Stimulated activated CD8-positive, alpha-beta memory T cell treated with anti-CD3 and anti-CD28 coated beads, Interleukin-4, amount 100 ng/mL, for 24 hours (primary cell): ENCODE measurements around the gene PTGES.
"Not testable (repeated sequence)": the region's sequence is repeated elsewhere in the genome, so short reads cannot be mapped to it uniquely, and the experiment has no call there.

Source experiments
- DNase-seq: peaks from one replicate; pipeline ENCODE4 v3.0.0-alpha.2; 2020; ENCODE audit warnings: low read depth

Gene PTGES

GRCh38 chr9:129769669-129770068, 16.8 kb upstream of the PTGES start:
- no peak for DNase-seq

GRCh38 chr9:129768486-129768885, 15.6 kb upstream of the PTGES start:
- no peak for DNase-seq

- DNase-seq: no peak
These were observed 13.0 kb upstream of the PTGES start for GRCh38 chr9:129765764-129766317.

- DNase-seq: no peak
These were observed 10.4 kb upstream of the PTGES start for GRCh38 chr9:129762985-129763926.

GRCh38 chr9:129762370-129762984, 9.6 kb upstream of the PTGES start:
- DNase-seq: not testable (repeated sequence)

GRCh38 chr9:129761901-129762369, 9.1 kb upstream of the PTGES start:
- no peak for DNase-seq

GRCh38 chr9:129761293-129761900, 8.6 kb upstream of the PTGES start:
- DNase-seq: no peak

- DNase-seq: not testable (repeated sequence)
These were observed 7.9 kb upstream of the PTGES start for GRCh38 chr9:129760784-129761183.

GRCh38 chr9:129759804-129760502, 7.1 kb upstream of the PTGES start:
- DNase-seq: no peak

GRCh38 chr9:129759319-129759718, 6.5 kb upstream of the PTGES start:
- no peak for DNase-seq

GRCh38 chr9:129757045-129757444, 4.2 kb upstream of the PTGES start:
- DNase-seq: no peak

GRCh38 chr9:129756191-129756590, 3.3 kb upstream of the PTGES start:
- DNase-seq: no peak

- DNase-seq: no peak
These were observed 2.3 kb upstream of the PTGES start for GRCh38 chr9:129755151-129755550.

- no peak for DNase-seq
These were observed 721 bp downstream of the PTGES start for GRCh38 chr9:129751841-129752801.

- DNase-seq: no peak
These were observed 2.7 kb downstream of the PTGES start for GRCh38 chr9:129750013-129750638.

- DNase-seq: no peak
These were observed 3.3 kb downstream of the PTGES start for GRCh38 chr9:129749575-129749974.

- DNase-seq: not testable (repeated sequence)
These were observed 3.8 kb downstream of the PTGES start for GRCh38 chr9:129749052-129749451.

GRCh38 chr9:129748249-129748648, 4.6 kb downstream of the PTGES start:
- DNase-seq: no peak

- no peak for DNase-seq
These were observed 6.6 kb downstream of the PTGES start for GRCh38 chr9:129746092-129746777.

- DNase-seq: no peak
These were observed 7.6 kb downstream of the PTGES start for GRCh38 chr9:129745200-129745599.
